GM10266 (cell line): ENCODE measurements around the gene C16orf74.

Source experiments
- DNase-seq: peaks from one replicate; pipeline ENCODE4 v3.0.0; 2012; ENCODE audit errors: extremely low spot score
- TF ChIP-seq, protein P1 (sequence below): IDR thresholded peaks from 2 replicates; pipeline ENCODE4 v1.5.1; 2012; ENCODE audit warnings: mild to moderate bottlenecking, low read depth; ENCODE audit not compliant: control insufficient read depth, insufficient read depth; ENCODE audit errors: missing control alignments

Gene C16orf74

DNA sequence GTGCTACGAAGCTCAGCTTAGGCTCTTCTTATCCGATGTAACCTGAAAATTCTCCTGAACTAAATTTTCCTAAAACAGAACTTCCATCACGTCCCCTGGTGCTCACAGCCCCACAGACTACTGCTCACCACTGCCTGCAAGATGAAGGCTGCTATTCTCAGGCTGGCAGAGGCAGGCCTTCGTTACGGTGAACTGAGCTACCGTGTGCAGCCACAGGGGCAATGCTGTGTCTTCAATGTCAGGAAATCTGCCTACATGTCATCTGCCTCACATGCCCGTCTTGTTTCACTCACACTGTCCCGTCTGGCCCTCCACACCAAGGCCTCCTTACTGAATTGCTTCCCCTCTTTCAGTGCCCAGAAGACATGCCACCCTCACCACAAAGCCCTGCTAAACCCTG is 32.5 kb upstream of the C16orf74 start:
- TF ChIP-seq, protein P1, sequence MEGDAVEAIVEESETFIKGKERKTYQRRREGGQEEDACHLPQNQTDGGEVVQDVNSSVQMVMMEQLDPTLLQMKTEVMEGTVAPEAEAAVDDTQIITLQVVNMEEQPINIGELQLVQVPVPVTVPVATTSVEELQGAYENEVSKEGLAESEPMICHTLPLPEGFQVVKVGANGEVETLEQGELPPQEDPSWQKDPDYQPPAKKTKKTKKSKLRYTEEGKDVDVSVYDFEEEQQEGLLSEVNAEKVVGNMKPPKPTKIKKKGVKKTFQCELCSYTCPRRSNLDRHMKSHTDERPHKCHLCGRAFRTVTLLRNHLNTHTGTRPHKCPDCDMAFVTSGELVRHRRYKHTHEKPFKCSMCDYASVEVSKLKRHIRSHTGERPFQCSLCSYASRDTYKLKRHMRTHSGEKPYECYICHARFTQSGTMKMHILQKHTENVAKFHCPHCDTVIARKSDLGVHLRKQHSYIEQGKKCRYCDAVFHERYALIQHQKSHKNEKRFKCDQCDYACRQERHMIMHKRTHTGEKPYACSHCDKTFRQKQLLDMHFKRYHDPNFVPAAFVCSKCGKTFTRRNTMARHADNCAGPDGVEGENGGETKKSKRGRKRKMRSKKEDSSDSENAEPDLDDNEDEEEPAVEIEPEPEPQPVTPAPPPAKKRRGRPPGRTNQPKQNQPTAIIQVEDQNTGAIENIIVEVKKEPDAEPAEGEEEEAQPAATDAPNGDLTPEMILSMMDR = no peak
- DNase-seq = no peak

DNA sequence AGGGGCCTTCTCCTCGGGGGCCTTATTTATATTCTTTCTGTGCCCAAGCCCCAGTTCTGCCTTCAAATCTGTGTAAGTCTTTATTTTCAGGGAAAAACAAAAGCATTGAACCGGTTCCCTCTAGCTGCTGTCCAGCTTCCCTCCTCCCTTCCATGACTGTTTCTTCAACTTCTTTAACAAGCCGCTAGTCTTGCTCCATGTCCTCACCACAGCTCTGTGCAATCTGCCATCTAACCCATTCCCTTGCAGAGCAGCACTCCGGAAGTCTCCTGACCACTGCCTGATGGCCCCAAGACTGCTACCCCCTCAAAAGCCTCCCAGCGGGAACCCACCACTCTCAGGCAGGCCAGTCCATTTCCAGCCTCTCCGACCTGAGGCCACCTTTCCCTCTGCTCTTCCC is 31.6 kb upstream of the C16orf74 start:
- no peak for DNase-seq
- TF ChIP-seq, protein P1 = no peak

DNA sequence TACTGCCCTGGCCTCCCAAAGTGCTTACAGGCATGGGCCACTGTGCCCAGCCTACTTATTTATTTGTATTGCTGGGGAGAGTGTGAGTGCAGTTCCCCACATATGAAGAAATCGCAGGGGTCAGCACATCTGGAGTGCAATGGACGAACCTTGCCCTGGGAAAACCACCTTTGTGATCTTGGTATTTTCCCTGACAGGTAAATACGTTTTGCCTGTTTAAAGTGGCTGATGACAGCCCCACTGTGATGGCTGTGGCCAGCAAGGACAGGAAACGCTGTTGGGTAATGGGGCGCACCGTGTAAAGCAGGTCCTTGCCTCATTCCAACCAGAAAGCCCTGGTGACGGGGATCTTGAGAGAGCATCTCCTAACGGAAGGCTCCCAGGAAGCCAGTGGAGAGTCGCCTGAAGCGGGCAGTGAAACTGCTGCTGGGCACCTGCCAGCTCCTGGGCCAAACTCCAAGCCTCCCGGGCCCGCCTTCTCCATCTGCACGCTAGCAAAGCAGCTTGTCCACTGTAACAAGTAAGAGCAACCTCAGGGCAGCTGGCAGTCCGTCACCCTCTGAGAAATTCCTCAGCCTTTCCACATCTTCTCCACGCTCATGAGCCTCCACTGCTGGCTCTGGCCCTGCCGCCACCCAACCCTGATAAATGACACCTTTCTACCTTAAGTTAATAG is 30.9 kb upstream of the C16orf74 start:
- no peak for DNase-seq
- TF ChIP-seq, protein P1 = no peak

GRCh38 chr16:85781156-85781555 is 30.3 kb upstream of the C16orf74 start:
- no peak for DNase-seq

GRCh38 chr16:85780281-85780680 is 29.4 kb upstream of the C16orf74 start:
- TF ChIP-seq, protein P1 = no peak
- DNase-seq = no peak

More at GRCh38 chr16:85781156-85781555, 30.3 kb upstream of the C16orf74 start:
- TF ChIP-seq, protein P1 = no peak

DNA sequence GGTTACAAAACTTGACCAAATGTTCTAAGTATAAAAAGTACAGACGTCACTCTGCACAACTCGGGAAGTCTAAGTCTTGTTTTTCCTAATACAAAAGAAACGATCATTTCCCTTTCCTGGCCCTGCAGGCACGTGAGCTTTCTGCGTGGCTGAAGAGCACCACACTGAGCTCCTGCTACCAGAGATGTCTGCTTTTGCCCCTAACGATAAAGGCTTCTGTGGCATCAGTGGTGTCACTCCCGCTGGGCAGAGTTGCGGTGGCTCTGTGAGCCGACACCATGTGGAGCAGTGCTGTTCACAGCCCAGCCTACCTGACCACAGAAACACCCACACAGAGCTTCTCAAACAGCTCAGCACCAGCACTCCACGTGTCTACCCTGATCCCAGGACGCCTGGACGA is 28.0 kb upstream of the C16orf74 start:
- DNase-seq = no peak

More for the DNA sequence above, 28.0 kb upstream of the C16orf74 start:
- TF ChIP-seq, protein P1 = no peak
